Activated gamma-delta T cell treated with Interleukin-2 at 50 U/mL for 16 hours (primary cell): Measurements from ENCODE around the gene HNRNPUL1.
A peak's percentile ranks its signal among the peaks of the same experiment; 100 is the strongest.

ENCODE experiments used
- DNase-seq: peaks from one replicate; pipeline ENCODE4 v3.0.0-alpha.2; 2020

The HNRNPUL1 gene

DNA sequence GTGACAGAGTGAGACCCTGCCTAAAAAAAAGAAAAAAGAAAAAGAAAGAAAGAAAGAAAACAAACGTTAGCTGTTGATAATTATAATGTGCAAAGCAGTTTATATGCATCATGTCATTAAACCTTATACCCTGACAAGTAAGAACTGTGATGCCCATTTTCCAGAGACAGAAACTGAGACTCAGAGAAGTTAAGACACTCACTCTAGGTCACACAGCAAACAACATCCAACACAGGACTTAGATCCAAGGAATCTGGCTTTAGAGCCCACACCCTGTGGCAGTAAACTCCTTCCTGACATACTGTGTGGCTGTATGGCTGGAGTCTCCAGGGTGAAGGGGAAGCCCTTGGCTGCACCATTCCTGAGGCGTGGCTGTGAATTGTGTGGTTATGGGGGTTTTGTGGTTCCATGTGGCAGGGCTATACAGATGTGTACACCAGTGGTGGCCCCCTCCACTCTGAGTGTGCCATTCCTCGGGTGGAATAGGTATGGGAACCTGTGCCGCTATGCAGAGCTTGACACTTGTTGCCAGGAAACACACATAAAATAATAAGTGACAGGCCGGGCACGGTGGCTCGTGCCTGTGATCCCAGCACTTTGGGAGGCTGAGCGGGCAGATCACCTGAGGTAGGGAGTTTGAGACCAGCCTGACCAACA, 29.5 kb upstream of the HNRNPUL1 start:
- DNase-seq: no peak

- no peak for DNase-seq
Observed at GRCh38 chr19:41235480-41235879, 28.7 kb upstream of the HNRNPUL1 start.

- no peak for DNase-seq
Observed at GRCh38 chr19:41238244-41238643, 25.9 kb upstream of the HNRNPUL1 start.

- DNase-seq: no peak
Observed at GRCh38 chr19:41239363-41239762, 24.8 kb upstream of the HNRNPUL1 start.

- no peak for DNase-seq
Observed at GRCh38 chr19:41239961-41240574, 24.1 kb upstream of the HNRNPUL1 start.

- DNase-seq: no peak
Observed at GRCh38 chr19:41241859-41242258, 22.3 kb upstream of the HNRNPUL1 start.

DNA sequence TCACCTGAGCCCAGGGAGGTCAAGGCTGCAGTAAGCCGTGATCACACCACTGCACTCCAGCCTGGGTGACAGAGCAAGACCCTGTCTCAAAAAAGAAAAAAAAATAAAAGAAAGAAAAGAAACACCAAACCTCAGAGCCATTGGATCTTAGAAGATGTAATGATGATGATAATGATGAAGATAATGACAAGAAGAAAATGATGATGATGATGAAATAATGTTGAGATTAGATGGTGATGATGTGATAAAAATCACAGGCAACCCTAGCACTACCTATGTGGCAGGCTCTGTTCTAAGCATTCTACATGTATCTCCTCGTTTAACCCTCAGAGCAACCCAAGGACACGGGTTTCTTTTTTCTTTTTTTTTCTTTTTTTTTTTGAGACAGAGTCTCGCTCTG, 20.1 kb upstream of the HNRNPUL1 start:
- no peak for DNase-seq

- DNase-seq: no peak
Observed at GRCh38 chr19:41245843-41246242, 18.3 kb upstream of the HNRNPUL1 start.

DNA sequence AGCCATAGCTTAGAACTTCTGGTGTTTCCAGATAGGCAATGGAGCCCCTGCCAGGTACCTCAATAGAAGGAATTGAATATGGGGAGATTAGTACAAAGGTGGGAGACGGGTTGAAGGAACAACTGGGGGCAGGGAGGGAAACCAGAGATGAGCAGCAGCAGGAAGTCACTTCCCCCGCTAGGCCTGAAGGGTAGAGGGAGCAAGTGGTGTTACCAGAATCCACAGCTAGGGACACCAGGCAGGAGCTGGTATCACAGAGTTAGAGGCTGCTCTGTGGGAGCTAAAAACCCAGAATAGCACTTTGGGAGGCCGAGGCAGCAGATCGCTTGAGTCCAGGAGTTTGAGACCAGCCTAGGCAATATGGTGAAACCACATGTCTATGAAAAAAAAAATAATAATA, 15.3 kb upstream of the HNRNPUL1 start:
- DNase-seq: no peak

- no peak for DNase-seq
Observed at GRCh38 chr19:41249707-41250423, 14.3 kb upstream of the HNRNPUL1 start.

DNA sequence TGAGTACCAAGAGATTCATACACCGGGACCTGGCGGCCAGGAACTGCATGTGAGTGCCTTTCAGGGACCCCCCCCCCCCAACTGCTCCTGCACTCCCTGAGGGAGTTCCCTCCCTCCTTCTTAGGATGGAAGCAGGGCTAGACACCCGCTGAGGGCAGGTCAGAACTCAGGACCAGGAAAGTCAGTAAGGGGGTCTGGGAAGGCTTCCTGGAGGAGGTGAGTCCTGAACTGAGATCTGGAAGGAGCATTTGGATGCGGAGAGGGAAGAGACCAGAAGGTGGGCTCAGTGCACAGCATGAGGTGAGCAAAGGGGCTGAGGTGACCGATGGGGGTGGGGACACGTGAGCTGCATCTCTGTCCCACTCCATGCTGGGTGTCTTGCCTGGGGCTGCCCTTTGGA, 10.5 kb upstream of the HNRNPUL1 start:
- DNase-seq: no peak

DNA sequence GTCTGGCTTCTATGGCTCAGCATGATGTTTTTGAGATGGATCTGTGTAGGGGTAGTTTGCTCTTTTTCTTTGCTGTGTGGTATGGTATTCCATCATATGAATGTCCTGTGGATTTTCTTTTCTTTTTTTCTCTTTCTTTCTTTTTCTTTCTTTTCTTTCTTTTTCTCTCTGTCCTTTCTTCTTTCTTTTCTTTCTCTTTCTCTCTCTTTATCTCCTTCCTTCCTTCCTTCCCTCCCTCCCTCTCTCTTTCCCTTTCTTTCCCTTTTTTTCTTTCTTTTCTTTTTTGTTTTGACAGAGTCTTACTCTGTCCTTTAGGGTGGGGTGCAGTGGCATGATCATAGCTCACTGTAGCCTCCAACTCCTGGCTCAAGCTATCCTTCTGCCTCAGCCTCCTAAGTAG, 9.0 kb upstream of the HNRNPUL1 start:
- no peak for DNase-seq

GRCh38 chr19:41261474-41262190, 2.5 kb upstream of the HNRNPUL1 start:
- peak; percentile 9 for DNase-seq

- DNase-seq: peak; percentile 76
Observed at GRCh38 chr19:41263042-41263849, 926 bp upstream of the HNRNPUL1 start.

GRCh38 chr19:41264581-41265394, 616 bp downstream of the HNRNPUL1 start:
- DNase-seq: peak; percentile 44

DNA sequence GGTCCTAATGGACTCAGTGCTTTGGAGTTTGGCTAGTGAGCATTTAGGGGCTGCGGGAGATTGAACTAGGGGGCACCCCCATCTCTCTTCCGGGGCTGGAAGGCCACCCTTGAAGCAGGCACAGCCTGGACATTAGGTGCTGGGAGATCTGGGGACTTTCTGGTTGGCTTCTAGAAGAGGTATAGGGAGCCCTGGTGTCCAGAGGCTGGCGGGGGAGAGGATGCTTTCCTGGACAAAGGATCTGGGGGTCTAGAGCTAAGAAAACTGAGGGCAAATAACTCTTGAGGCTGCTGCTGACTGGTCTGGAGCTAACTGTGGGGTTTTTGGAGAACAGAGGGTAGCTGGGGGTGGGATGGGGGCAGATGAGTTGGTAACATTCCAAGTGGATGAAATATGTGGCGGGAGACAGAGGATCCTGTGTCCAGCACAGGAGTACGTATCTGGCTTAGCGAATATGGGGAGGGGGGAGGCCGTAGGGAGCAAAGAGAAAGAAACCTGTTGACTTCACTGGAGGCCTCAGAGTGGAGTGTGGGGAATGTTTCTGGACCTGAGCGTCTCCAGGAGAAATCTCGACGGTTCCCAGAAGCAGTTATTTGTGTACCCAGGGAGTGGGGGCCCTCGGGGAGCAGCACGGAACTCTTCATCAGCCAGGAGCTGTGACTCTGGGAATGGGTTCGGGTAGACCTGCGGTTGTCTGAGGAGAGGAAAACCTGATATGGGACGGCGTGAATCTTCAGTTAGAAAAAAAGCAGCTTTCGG, 1.4 kb downstream of the HNRNPUL1 start:
- no peak for DNase-seq

DNA sequence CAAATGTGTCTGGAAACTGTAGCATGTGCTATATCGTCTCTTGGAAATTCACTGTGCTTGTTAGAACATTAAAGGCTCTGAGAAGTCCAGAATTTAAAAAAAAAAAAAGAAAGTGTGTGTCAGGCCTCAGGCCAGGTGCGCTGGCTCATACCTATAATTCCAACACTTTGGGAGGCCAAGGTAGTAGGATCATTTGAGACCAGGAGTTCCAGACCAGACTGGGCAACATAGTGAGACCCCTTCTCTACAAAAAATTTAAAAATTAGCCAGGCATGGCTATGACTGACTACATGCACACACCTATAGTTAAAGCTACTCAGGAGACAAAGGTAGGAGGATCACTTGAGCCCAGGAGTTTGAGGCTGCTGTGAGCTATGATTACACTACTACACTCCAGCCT, 4.9 kb downstream of the HNRNPUL1 start:
- DNase-seq: no peak

GRCh38 chr19:41269571-41269970, 5.4 kb downstream of the HNRNPUL1 start:
- no peak for DNase-seq

- DNase-seq: no peak
Observed at GRCh38 chr19:41273076-41273475, 8.9 kb downstream of the HNRNPUL1 start.

GRCh38 chr19:41274802-41275201, 10.6 kb downstream of the HNRNPUL1 start:
- DNase-seq: no peak

DNA sequence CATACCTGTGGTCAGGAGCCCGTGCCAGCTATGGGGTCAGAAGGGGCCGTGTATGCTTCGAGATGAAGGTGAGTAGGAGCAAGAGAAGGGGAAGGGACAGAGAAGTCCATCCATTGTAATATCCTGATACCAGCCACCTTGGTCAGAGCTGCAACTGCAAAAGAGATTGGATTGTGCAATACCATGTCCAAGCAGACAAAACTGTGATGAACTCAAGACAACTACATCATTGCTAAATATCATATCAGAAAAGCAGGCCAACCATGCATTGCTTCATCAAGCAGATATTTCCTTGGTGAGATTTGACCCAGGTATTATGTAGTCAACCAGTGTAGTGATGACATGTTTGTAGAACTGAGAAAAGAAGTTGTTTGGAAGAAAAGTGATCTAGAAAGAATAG, 12.1 kb downstream of the HNRNPUL1 start:
- no peak for DNase-seq
